ENCODE results near the gene TRIM33. TPM values are rescaled to one million over a fixed set of nuclear protein-coding genes. Genes with fewer than 3 reads are reported as not detected.
"Not testable (repeated sequence)": the region's sequence is repeated elsewhere in the genome, so short reads cannot be mapped to it uniquely, and the experiment has no call there.

TRIM33 gene
- total RNA-seq, 4 donors from 2014 or later, result 50.8 to 68.2 (median 53.4) TPM

- TF ChIP-seq POLR2A (IDR thresholded peaks at IDR 0.05) (no peak), EP300 (IDR thresholded peaks at IDR 0.05) (no peak), CTCF (IDR thresholded peaks at IDR 0.05) (no peak)
- no peak for DNase-seq (ENCODE audit: low spot score in 2 of 2)
- WGBS, 2 donors, result 91 to 92% methylated on average over 2 of the region's 2 CpGs
- H3K9me3 ChIP-seq, result peaks cover 0 to 12% (median 0%) of the 10 kb centered on the region in 4 donors
- no peak overlapping the region for H3K27ac ChIP-seq
- no peaks in the 10 kb centered on the region for H3K36me3 ChIP-seq
- no peaks in the 10 kb centered on the region for H3K4me1 ChIP-seq
- H3K4me3 ChIP-seq, result no peak overlapping the region
- no peaks in the 10 kb centered on the region for H3K27me3 ChIP-seq
These were observed 22.3 kb downstream of the TRIM33 start for GRCh38 chr1:114488739-114489138.

- H3K36me3 ChIP-seq, result no peaks in the 10 kb centered on the region
- H3K9me3 ChIP-seq, result no peaks in the 10 kb centered on the region
- H3K27ac ChIP-seq, result no peak overlapping the region
- no peaks in the 10 kb centered on the region for H3K4me1 ChIP-seq
- no peak overlapping the region for H3K4me3 ChIP-seq
- no peaks in the 10 kb centered on the region for H3K27me3 ChIP-seq
- TF ChIP-seq EP300 (IDR thresholded peaks at IDR 0.05), result no peak
- TF ChIP-seq CTCF (IDR thresholded peaks at IDR 0.05), result no peak
- TF ChIP-seq POLR2A (IDR thresholded peaks at IDR 0.05), result no peak
- DNase-seq (ENCODE audit: low spot score in 2 of 2), result no peak
These were observed 25.7 kb downstream of the TRIM33 start for GRCh38 chr1:114485286-114485685.

GRCh38 chr1:114482585-114482984 is 28.4 kb downstream of the TRIM33 start:
- no peak for TF ChIP-seq EP300 (IDR thresholded peaks at IDR 0.05)
- no peak for TF ChIP-seq POLR2A (IDR thresholded peaks at IDR 0.05)
- TF ChIP-seq CTCF (IDR thresholded peaks at IDR 0.05), result no peak
- no peak overlapping the region for H3K27ac ChIP-seq
- H3K27me3 ChIP-seq, result no peaks in the 10 kb centered on the region
- 54 to 74% methylated on average over 3 of the region's 3 CpGs for WGBS, 2 donors
- no peaks in the 10 kb centered on the region for H3K4me1 ChIP-seq
- no peak for DNase-seq (ENCODE audit: low spot score in 2 of 2)
- peaks cover 0 to 8% (median 0%) of the 10 kb centered on the region in 4 donors for H3K9me3 ChIP-seq
- H3K4me3 ChIP-seq, result no peak overlapping the region
- no peaks in the 10 kb centered on the region for H3K36me3 ChIP-seq

- H3K9me3 ChIP-seq; H3K36me3 ChIP-seq; H3K4me3 ChIP-seq; H3K27me3 ChIP-seq; H3K27ac ChIP-seq; DNase-seq (ENCODE audit: low spot score in 2 of 2): not testable (repeated sequence)
- WGBS, 2 donors, result 97% methylated on average over 17 of the region's 17 CpGs
- H3K4me1 ChIP-seq, result peaks cover 0 to 11% (median 0%) of the 10 kb centered on the region in 4 donors
These were observed 31.4 kb downstream of the TRIM33 start for GRCh38 chr1:114479636-114480035.

- Histone ChIP-seq H3K4me1 (peaks cover 0 to 11% (median 0%) of the 10 kb centered on the region in 4 donors), H3K4me3 (no peak overlapping the region), H3K27ac (no peak overlapping the region), H3K9me3 (peaks cover 0 to 8% (median 0%) of the 10 kb centered on the region in 4 donors), H3K36me3 (no peaks in the 10 kb centered on the region), H3K27me3 (no peaks in the 10 kb centered on the region)
- no peak for DNase-seq (ENCODE audit: low spot score in 2 of 2)
- no peak for TF ChIP-seq CTCF (IDR thresholded peaks at IDR 0.05)
- no peak for TF ChIP-seq POLR2A (IDR thresholded peaks at IDR 0.05)
- no peak for TF ChIP-seq EP300 (IDR thresholded peaks at IDR 0.05)
- WGBS, 2 donors, result 94 to 100% methylated on average over 2 of the region's 2 CpGs
These were observed 31.9 kb downstream of the TRIM33 start for GRCh38 chr1:114479134-114479533.

GRCh38 chr1:114473796-114474195 is 37.2 kb downstream of the TRIM33 start:
- Histone ChIP-seq H3K9me3 (no peaks in the 10 kb centered on the region), H3K36me3 (no peaks in the 10 kb centered on the region), H3K27ac (no peak overlapping the region), H3K4me3 (no peak overlapping the region), H3K27me3 (no peaks in the 10 kb centered on the region), H3K4me1 (peaks cover 0 to 11% (median under 1%) of the 10 kb centered on the region in 4 donors)
- 95 to 97% methylated on average over 6 of the region's 6 CpGs for WGBS, 2 donors
- TF ChIP-seq POLR2A (IDR thresholded peaks at IDR 0.05) (no peak), EP300 (IDR thresholded peaks at IDR 0.05) (no peak), CTCF (IDR thresholded peaks at IDR 0.05) (no peak)
- no peak for DNase-seq (ENCODE audit: low spot score in 2 of 2)

Data from tibial nerve (tissue), 4 donors.